Fibroblast of lung (primary cell): ENCODE results near the gene PSTPIP2.

Experiments used
- CTCF ChIP-seq, 2 donors: IDR thresholded peaks in 1 of 2; conservative IDR thresholded peaks in 1 of 2; 1 replicate in 1 of 2; 2 replicates in 1 of 2; pipeline ENCODE4 v1.5.1; 2011 to 2012; ENCODE audit warnings: low read length in 2 of 2, control low read depth in 1 of 2, inconsistent platforms in 1 of 2, low read depth in 1 of 2, mild to moderate bottlenecking in 1 of 2
- EZH2 ChIP-seq: IDR thresholded peaks from 2 replicates; pipeline ENCODE4 v1.5.1; 2012; ENCODE audit warnings: low read length, control low read depth, mild to moderate bottlenecking; ENCODE audit errors: missing control alignments

DNA sequence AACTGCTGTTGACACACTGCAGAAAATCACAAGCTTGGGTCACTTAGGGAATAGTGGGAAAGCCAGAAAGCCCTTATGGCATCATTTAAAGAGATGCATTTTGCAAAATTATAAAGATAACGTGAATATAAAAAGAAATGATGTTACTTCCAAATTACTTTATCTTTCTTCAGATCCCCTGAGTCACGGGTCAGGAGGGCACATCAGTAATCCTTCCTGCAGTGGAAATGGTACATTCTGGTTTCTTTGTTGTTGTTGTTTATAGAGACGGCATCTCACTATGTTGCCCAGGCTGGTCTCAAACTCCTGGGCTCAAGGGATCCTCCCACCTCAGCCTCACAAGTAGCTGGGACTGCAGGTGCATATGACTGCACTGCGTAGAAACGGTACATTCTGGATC, 95.1 kb downstream of the PSTPIP2 start:
- no peak for TF ChIP-seq EZH2
- TF ChIP-seq CTCF (conservative IDR thresholded peaks at IDR 0.05 in 1 of 2, IDR thresholded peaks at IDR 0.05 in 1 of 2; ENCODE audit: low read depth in 1 of 2, low read length in 2 of 2) = no peak
